H1 (cell line): ENCODE data around the gene MRE11. TPM values are rescaled to one million over a fixed set of nuclear protein-coding genes. Genes with fewer than 3 reads are reported as not detected.

Experiments
- CHD2 ChIP-seq: IDR thresholded peaks from 2 replicates; pipeline ENCODE4 v1.6.1; 2012; ENCODE audit warnings: low read length, improper control_type of control experiment
- RFX5 ChIP-seq: IDR thresholded peaks from 2 replicates; pipeline ENCODE4 v1.6.1; 2011; ENCODE audit warnings: low read depth, low read length, improper control_type of control experiment, borderline replicate concordance
- SIN3A ChIP-seq, 2 experiments: IDR thresholded peaks in 1 of 2; conservative IDR thresholded peaks in 1 of 2; 2 replicates each; pipeline ENCODE4 v1.6.1; 2011 to 2012; ENCODE audit warnings: low read length in 2 of 2, improper control_type of control experiment in 1 of 2, low read depth in 1 of 2, mild to moderate bottlenecking in 1 of 2
- SP1 ChIP-seq: IDR thresholded peaks from 2 replicates; pipeline ENCODE4 v1.6.1; 2011; ENCODE audit warnings: low read depth, low read length
- SP4 ChIP-seq: IDR thresholded peaks from 2 replicates; pipeline ENCODE4 v1.6.1; 2012; ENCODE audit warnings: low read length, inconsistent platforms
- SRF ChIP-seq: IDR thresholded peaks from 2 replicates; pipeline ENCODE4 v1.6.1; 2011; ENCODE audit warnings: mild to moderate bottlenecking, low read depth, low read length, moderate library complexity
- SUZ12 ChIP-seq: fragments of 200-600 bp; sonication (generic); IDR thresholded peaks from 2 replicates; pipeline ENCODE4 v1.6.1; 2012; ENCODE audit warnings: mild to moderate bottlenecking, inconsistent platforms, low read length, moderate library complexity, mixed read lengths
- YY1 ChIP-seq: IDR thresholded peaks from 2 replicates; pipeline ENCODE4 v1.6.1; 2011; ENCODE audit warnings: low read depth, mild to moderate bottlenecking, low read length
- polyA plus RNA-seq, 7 experiments: library from polyadenylated mRNA; depleted of rRNA in 3 of 7; stranded (reverse) in 5 of 7; unstranded in 2 of 7; fragments of >200 nt in 5 of 7; fragments of 200-250 nt in 2 of 7; gene quantifications; 1 replicate in 5 of 7; 2 replicates in 1 of 7; 4 replicates in 1 of 7; pipeline versions ENCODE4 v1.2.1 to v1.2.3, GENCODE V29; 2011 to 2013; ENCODE audit warnings: missing spikeins in 2 of 7, mixed read lengths in 2 of 7
- total RNA-seq: library from RNA; stranded (reverse); fragmentation: NEBNext Ultra II Directional; extraction: Animal tissue kit (Norgen Biotek cat#: 25700); gene quantifications from 2 replicates; pipeline ENCODE4 v1.2.1, GENCODE V29; 2021
- TF ChIP-seq, protein P1 (sequence below): IDR thresholded peaks from 2 replicates; pipeline ENCODE4 v1.6.1; 2012; ENCODE audit warnings: inconsistent platforms
- TF ChIP-seq, protein P2 (sequence below): IDR thresholded peaks from 2 replicates; pipeline ENCODE4 v1.6.1; 2011; ENCODE audit warnings: low read depth, mild to moderate bottlenecking, low read length; ENCODE audit not compliant: insufficient read depth

Gene MRE11
- total and polyA plus RNA-seq, 2 of the 8 experiments (the other 6 are each of a cell fraction or from before 2014, with no cell fraction given), result 7.2 to 43.4 TPM

DNA sequence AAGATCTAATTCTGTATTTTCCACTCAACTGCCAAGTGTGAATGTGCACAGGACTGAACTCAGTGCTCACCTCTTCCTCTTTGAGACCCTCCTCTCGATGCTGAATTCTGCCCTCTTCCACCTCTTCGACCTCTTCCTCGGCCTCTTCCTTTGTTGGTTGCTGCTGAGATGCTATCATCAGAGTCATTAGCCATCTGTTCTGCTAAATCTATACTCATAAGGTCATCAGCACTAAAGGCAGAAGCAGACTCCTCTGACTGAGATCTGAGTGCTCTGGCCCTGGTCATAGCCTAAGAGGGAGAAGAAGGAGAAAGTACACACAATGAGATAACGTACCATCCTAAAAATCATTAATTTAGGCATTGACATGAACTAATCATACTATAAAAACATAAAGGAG lies 46.5 kb downstream of the MRE11 start (continued):
- TF ChIP-seq, protein P1, sequence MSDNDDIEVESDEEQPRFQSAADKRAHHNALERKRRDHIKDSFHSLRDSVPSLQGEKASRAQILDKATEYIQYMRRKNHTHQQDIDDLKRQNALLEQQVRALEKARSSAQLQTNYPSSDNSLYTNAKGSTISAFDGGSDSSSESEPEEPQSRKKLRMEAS, result no peak
- TF ChIP-seq RFX5 (no peak), SIN3A (conservative IDR thresholded peaks at IDR 0.05 in 1 of 2, IDR thresholded peaks at IDR 0.05 in 1 of 2; ENCODE audit: low read depth in 1 of 2, low read length in 2 of 2) (no peak), CHD2 (no peak), SP1 (no peak), SUZ12 (no peak), YY1 (no peak), SRF (no peak), SP4 (no peak)
- TF ChIP-seq, protein P2, sequence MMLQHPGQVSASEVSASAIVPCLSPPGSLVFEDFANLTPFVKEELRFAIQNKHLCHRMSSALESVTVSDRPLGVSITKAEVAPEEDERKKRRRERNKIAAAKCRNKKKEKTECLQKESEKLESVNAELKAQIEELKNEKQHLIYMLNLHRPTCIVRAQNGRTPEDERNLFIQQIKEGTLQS, result no peak
